GM18517 (cell line): ENCODE results near the gene VPS9D1.

Source experiments
- ATAC-seq: cut with Tn5 transposase; IDR thresholded peaks from one replicate; pipeline ENCODE4 v1.9.1; 2021; ENCODE audit warnings: mild to moderate bottlenecking, moderate library complexity; ENCODE audit not compliant: unreplicated experiment

VPS9D1 gene

GRCh38 chr16:89733322-89733721 is 12.6 kb upstream of the VPS9D1 start:
- ATAC-seq: no peak

- no peak for ATAC-seq
These were observed 12.2 kb upstream of the VPS9D1 start for GRCh38 chr16:89732918-89733242.

DNA sequence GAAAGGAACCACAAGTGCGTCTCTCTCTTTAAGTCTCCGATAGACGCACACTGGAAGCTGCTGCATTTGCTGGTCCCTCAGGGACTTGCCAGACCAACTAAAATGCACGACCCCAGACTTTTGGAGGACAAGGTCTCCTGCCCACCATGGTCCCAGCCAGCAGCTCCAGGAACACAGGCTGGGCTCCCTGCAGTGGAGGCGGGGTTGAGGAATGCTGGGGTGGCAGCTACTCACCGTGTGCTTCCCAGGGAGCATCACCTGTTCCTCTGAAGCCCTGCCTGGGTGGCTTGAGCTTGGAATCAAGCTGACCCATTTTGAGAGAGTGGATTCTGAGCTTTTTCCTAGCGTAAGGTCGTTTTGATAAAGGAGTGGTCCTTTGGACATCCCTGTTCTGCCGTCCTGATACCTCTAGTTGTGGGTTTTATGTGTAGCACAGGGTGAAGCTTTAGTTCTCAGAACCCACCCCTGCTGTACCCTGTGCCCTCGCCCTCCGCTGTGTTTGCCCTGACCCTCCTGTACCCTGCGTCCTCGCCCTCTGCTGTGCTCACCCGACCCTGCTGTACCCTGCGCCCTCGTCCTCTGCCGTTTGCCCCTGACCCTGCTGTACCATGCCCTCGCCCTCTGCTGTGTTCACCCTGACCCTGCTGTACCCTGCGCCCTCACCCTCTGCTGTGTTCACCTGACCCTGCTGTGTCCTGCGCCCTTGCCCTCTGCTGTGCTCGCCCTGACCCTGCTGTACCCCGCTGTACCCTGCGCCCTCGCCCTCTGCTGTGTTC is 11.6 kb upstream of the VPS9D1 start:
- no peak for ATAC-seq

- no peak for ATAC-seq
These were observed 10.0 kb upstream of the VPS9D1 start for GRCh38 chr16:89730610-89731234.

- no peak for ATAC-seq
These were observed 9.3 kb upstream of the VPS9D1 start for GRCh38 chr16:89729863-89730593.

GRCh38 chr16:89729293-89729692 is 8.6 kb upstream of the VPS9D1 start:
- no peak for ATAC-seq

DNA sequence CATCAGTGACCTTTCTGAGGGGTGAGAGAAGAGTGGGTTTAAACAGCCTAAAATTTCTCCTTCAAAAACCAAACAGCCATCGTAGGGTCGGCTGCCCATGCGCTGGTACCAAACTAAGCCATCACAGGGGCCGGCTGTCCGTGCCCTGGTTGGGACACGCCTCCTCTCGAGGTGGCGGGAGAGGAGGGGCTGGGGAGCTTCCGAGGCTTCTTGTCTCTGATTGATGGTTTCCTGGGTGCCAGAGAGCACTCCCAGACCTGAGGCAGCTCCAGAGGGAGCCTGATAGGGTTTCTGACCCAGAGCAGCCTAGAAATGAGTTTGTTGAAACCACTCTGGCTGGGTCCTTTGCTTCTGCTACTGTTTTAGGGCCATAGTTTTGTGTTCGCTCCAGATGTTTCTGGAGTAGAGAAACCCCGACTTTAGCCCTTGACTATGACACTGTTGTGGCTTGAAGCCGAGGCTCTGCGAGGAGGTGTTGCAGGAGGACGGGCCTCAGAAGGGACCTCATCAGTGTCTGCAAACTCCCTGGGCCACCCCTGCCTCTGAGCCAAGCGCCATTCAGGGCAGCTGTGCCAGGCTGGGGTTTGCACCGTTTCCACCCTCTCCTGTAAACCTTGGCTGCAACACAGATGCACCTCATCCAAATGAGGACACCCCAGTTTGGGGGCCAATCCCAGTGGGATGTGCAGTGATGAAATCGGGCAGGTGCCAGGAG is 6.9 kb upstream of the VPS9D1 start:
- no peak for ATAC-seq

GRCh38 chr16:89723279-89724250 is 2.9 kb upstream of the VPS9D1 start:
- ATAC-seq: no peak

- peak; percentile 5 for ATAC-seq
These were observed 1.9 kb upstream of the VPS9D1 start for GRCh38 chr16:89722392-89723278.

DNA sequence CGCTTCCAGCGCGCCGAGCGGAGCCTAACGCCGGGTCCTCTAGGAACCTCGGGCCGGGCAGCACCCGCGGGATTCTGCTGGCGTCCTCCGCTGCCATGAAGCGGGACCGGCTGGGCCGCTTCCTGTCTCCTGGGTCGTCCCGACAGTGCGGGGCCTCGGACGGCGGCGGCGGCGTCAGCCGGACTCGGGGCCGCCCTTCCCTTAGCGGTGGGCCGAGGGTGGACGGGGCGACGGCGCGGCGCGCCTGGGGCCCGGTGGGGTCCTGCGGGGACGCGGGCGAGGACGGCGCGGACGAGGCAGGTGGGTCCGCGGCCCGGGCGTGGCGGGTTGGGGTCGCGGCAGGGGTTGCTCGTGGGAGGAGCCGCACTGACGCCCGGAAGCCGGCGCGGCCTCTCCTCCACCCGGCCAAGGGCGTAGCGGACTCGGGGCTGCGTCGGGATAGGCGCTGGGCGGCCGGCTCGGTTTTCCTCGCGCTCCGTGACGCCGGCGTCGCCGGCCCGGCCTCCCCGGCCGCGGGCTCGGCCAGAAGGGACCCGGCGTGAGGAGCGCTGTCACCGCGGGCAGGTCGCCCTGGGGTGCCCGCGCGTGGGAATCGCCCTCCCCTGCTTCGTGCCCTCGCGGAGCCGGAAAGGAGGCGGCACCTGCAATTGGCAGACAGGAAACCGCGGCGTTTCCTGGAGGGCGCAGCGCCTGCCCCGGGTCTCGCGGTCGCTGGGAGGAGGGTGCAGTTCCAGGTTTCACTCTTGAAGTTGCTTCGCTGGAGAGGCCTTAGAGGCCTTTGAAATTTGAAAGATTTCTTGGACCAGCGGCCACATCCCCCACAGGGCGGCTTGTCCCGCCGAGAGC is 1.1 kb upstream of the VPS9D1 start:
- ATAC-seq: peak; percentile 32

- ATAC-seq: peak; percentile 21
These were observed 216 bp downstream of the VPS9D1 start for GRCh38 chr16:89720551-89720812.

GRCh38 chr16:89717688-89718505 is 2.8 kb downstream of the VPS9D1 start:
- no peak for ATAC-seq

DNA sequence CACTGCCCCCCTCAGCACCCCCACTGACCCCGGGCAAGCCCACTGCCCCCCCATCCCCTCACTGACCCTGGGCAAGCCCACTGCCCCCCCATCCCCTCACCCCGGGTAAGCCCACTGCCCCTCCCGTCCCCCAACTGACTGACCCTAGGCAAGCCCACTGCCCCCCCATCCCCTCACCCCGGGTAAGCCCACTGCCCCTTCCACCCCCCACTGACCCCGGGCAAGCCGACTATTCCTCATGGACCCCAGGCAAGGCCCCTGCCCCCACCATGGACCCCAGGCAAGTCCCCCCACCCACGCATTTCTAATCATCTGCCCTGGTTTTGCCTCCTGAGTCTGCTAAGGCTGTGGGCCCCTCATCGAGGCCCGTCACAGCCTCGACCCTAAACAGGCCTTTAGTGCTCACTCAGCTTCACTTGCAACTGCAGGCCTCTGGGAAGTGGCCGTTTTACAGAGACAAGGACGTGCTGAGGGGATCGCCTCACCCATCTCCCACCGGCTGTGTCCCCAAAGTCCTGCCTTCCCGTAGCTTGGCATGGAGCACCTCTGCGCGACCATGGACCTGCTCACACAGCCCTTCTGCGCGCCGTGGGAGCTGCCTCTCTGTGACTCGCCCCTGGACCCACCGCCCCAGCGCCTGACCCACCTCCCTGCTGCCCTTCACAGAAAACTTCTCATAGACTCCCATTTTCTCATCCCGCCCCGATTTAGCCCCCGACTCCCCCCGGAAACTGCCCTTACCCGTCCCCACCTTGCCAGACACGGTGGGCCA is 3.6 kb downstream of the VPS9D1 start:
- no peak for ATAC-seq

DNA sequence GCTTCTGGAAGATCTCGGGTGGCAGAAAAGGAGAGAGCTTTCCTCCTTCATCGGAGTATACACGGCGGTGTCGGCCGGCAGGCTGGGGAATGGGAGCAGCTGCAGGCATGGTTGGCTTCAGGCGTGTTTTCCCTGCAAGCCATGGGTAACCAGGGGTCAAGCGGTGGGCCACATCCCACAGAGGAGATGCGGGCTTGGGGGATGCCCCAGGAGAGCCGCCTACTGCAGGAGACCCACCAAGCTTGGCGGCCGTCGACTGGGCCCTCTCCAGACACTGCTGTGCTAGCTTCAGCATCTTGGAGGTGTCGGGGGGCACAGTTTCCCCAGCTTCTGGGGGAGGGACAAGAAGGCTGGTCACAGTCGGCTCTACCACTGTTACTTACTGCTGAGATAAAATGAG is 4.2 kb downstream of the VPS9D1 start:
- ATAC-seq: no peak

GRCh38 chr16:89712274-89712781 is 8.4 kb downstream of the VPS9D1 start:
- ATAC-seq: no peak

- ATAC-seq: no peak
These were observed 9.0 kb downstream of the VPS9D1 start for GRCh38 chr16:89711601-89712273.
